ENCODE results near the gene PLAGL2.
"Not testable (repeated sequence)": the region's sequence is repeated elsewhere in the genome, so short reads cannot be mapped to it uniquely, and the experiment has no call there.

The PLAGL2 gene

GRCh38 chr20:32204205-32205109 lies 3.1 kb downstream of the PLAGL2 start:
- DNase-seq (ENCODE audit: low spot score) = no peak

GRCh38 chr20:32203356-32204204 lies 4.0 kb downstream of the PLAGL2 start:
- DNase-seq (ENCODE audit: low spot score) = no peak

GRCh38 chr20:32201977-32202363 lies 5.6 kb downstream of the PLAGL2 start:
- no peak for DNase-seq (ENCODE audit: low spot score)

- no peak for DNase-seq (ENCODE audit: low spot score)
Measured at GRCh38 chr20:32201296-32201976, 6.1 kb downstream of the PLAGL2 start.

- no peak for DNase-seq (ENCODE audit: low spot score)
Measured at GRCh38 chr20:32199006-32199405, 8.5 kb downstream of the PLAGL2 start.

GRCh38 chr20:32197136-32197535 lies 10.4 kb downstream of the PLAGL2 start:
- not testable (repeated sequence) for DNase-seq (ENCODE audit: low spot score)

GRCh38 chr20:32196613-32197012 lies 10.9 kb downstream of the PLAGL2 start:
- not testable (repeated sequence) for DNase-seq (ENCODE audit: low spot score)

- no peak for DNase-seq (ENCODE audit: low spot score)
Measured at GRCh38 chr20:32195581-32195980, 12.0 kb downstream of the PLAGL2 start.

GRCh38 chr20:32193996-32194395 lies 13.5 kb downstream of the PLAGL2 start:
- no peak for DNase-seq (ENCODE audit: low spot score)

- DNase-seq (ENCODE audit: low spot score) = not testable (repeated sequence)
Measured at GRCh38 chr20:32193336-32193735, 14.2 kb downstream of the PLAGL2 start.

GRCh38 chr20:32192698-32193097 lies 14.8 kb downstream of the PLAGL2 start:
- no peak for DNase-seq (ENCODE audit: low spot score)

GRCh38 chr20:32191873-32192272 lies 15.7 kb downstream of the PLAGL2 start:
- DNase-seq (ENCODE audit: low spot score) = no peak

GRCh38 chr20:32191422-32191821 lies 16.1 kb downstream of the PLAGL2 start:
- no peak for DNase-seq (ENCODE audit: low spot score)

- DNase-seq (ENCODE audit: low spot score) = no peak
Measured at GRCh38 chr20:32190616-32191415, 16.7 kb downstream of the PLAGL2 start.

GRCh38 chr20:32189691-32190615 lies 17.6 kb downstream of the PLAGL2 start:
- DNase-seq (ENCODE audit: low spot score) = no peak

- DNase-seq (ENCODE audit: low spot score) = no peak
Measured at GRCh38 chr20:32189123-32189410, 18.5 kb downstream of the PLAGL2 start.

- DNase-seq (ENCODE audit: low spot score) = no peak
Measured at GRCh38 chr20:32188376-32189122, 19.0 kb downstream of the PLAGL2 start.

GRCh38 chr20:32186506-32186905 lies 21.0 kb downstream of the PLAGL2 start:
- no peak for DNase-seq (ENCODE audit: low spot score)

- no peak for DNase-seq (ENCODE audit: low spot score)
Measured at GRCh38 chr20:32184961-32185603, 22.5 kb downstream of the PLAGL2 start.

All from HuH-7 (cell line).